Trophoblast cell (in vitro differentiated cells and primary cell): ENCODE data around the gene NHERF2. TPM values are rescaled to one million over a fixed set of nuclear protein-coding genes. Genes with fewer than 3 reads are reported as not detected.

Experiments
- DNase-seq, 2 donors: peaks; one replicate each; pipeline ENCODE4 v3.0.0-alpha.2; 2016
- H2AFZ ChIP-seq: 2 replicates; pipeline ENCODE4 v1.6.1; 2013; ENCODE audit warnings: low read length, moderate library complexity, mild to moderate bottlenecking; ENCODE audit not compliant: insufficient read depth, poor library complexity
- H2AK5ac ChIP-seq: 2 replicates; pipeline ENCODE4 v1.6.1; 2013; ENCODE audit warnings: mild to moderate bottlenecking, low read length
- H2BK120ac ChIP-seq: 2 replicates; pipeline ENCODE4 v1.6.1; 2013; ENCODE audit warnings: low read length, mild to moderate bottlenecking, moderate library complexity; ENCODE audit not compliant: insufficient read depth, poor library complexity
- H2BK12ac ChIP-seq: 2 replicates; pipeline ENCODE4 v1.6.1; 2013; ENCODE audit warnings: mild to moderate bottlenecking, low read length, moderate library complexity
- H2BK5ac ChIP-seq: 2 replicates; pipeline ENCODE4 v1.6.1; 2013; ENCODE audit warnings: low read length, low read depth, moderate library complexity, mild to moderate bottlenecking; ENCODE audit not compliant: poor library complexity
- H3K14ac ChIP-seq: 2 replicates; pipeline ENCODE4 v1.6.1; 2013; ENCODE audit warnings: mild to moderate bottlenecking, low read length
- H3K18ac ChIP-seq: 2 replicates; pipeline ENCODE4 v1.6.1; 2013; ENCODE audit warnings: mild to moderate bottlenecking, low read length
- H3K23ac ChIP-seq: 2 replicates; pipeline ENCODE4 v1.6.1; 2013; ENCODE audit warnings: low read length
- H3K27ac ChIP-seq: 2 replicates; pipeline ENCODE4 v1.5.1; 2013; ENCODE audit warnings: low read depth, mild to moderate bottlenecking, inconsistent platforms, low read length, moderate library complexity
- H3K27me3 ChIP-seq: 2 replicates; pipeline ENCODE4 v1.6.1; 2013; ENCODE audit warnings: inconsistent platforms, mild to moderate bottlenecking, low read length, moderate library complexity; ENCODE audit not compliant: insufficient read depth
- H3K36me3 ChIP-seq, 2 experiments: 1 replicate in 1 of 2; 2 replicates in 1 of 2; pipeline ENCODE4 v1.6.1; 2013; ENCODE audit warnings: low read length in 2 of 2, mild to moderate bottlenecking in 2 of 2, moderate library complexity in 1 of 2; ENCODE audit not compliant: insufficient read depth in 2 of 2, control insufficient read depth in 1 of 2
- H3K4ac ChIP-seq: 2 replicates; pipeline ENCODE4 v1.6.1; 2013; ENCODE audit warnings: low read depth, mild to moderate bottlenecking, low read length, moderate library complexity
- H3K4me1 ChIP-seq, 2 experiments: 1 replicate in 1 of 2; 2 replicates in 1 of 2; pipeline ENCODE4 v1.6.1; 2013; ENCODE audit warnings: low read length in 2 of 2, mild to moderate bottlenecking in 2 of 2, moderate library complexity in 1 of 2; ENCODE audit not compliant: insufficient read depth in 2 of 2, control insufficient read depth in 1 of 2
- H3K4me2 ChIP-seq: 2 replicates; pipeline ENCODE4 v1.6.1; 2013; ENCODE audit warnings: inconsistent platforms, mild to moderate bottlenecking, low read length, moderate library complexity
- H3K4me3 ChIP-seq: 2 replicates; pipeline ENCODE4 v1.5.1; 2013; ENCODE audit warnings: mild to moderate bottlenecking, low read depth, low read length, inconsistent platforms
- H3K79me1 ChIP-seq: one replicate; pipeline ENCODE4 v1.6.1; 2013; ENCODE audit warnings: low read length
- H3K79me2 ChIP-seq: 2 replicates; pipeline ENCODE4 v1.6.1; 2013; ENCODE audit warnings: low read length, mild to moderate bottlenecking; ENCODE audit not compliant: control insufficient read depth, insufficient read depth, poor library complexity
- H3K9ac ChIP-seq: 2 replicates; pipeline ENCODE4 v1.6.1; 2013; ENCODE audit warnings: mild to moderate bottlenecking, low read length
- H3K9me3 ChIP-seq: 2 replicates; pipeline ENCODE4 v1.6.1; 2013; ENCODE audit warnings: low read depth, mild to moderate bottlenecking, control low read depth, inconsistent platforms, low read length; ENCODE audit not compliant: insufficient read depth
- H4K12ac ChIP-seq: 2 replicates; pipeline ENCODE4 v1.6.1; 2013; ENCODE audit warnings: low read depth, mild to moderate bottlenecking, low read length, moderate library complexity
- H4K8ac ChIP-seq: 2 replicates; pipeline ENCODE4 v1.6.1; 2013; ENCODE audit warnings: low read depth, mild to moderate bottlenecking, low read length, moderate library complexity
- H4K91ac ChIP-seq: one replicate; pipeline ENCODE4 v1.6.1; 2013; ENCODE audit warnings: low read depth, mild to moderate bottlenecking, low read length, moderate library complexity
- WGBS: extraction: QIAGEN DNeasy Blood & Tissue Kit; methylation state at CpG from one replicate; pipeline ENCODE4 v1.1.7; 2013; ENCODE audit warnings: missing lambda C conversion rate; ENCODE audit not compliant: insufficient read length, insufficient coverage; ENCODE audit errors: extremely low coverage; 5-methylcytosine and 5-hydroxymethylcytosine counted together
- polyA plus RNA-seq: library from polyadenylated mRNA; stranded (reverse); fragments of 200-250 nt; gene quantifications from 2 replicates; pipeline ENCODE4 v1.2.3, GENCODE V29; 2013

NHERF2 gene
- 21.9 and 22.1 TPM in 2 replicates for polyA plus RNA-seq

DNA sequence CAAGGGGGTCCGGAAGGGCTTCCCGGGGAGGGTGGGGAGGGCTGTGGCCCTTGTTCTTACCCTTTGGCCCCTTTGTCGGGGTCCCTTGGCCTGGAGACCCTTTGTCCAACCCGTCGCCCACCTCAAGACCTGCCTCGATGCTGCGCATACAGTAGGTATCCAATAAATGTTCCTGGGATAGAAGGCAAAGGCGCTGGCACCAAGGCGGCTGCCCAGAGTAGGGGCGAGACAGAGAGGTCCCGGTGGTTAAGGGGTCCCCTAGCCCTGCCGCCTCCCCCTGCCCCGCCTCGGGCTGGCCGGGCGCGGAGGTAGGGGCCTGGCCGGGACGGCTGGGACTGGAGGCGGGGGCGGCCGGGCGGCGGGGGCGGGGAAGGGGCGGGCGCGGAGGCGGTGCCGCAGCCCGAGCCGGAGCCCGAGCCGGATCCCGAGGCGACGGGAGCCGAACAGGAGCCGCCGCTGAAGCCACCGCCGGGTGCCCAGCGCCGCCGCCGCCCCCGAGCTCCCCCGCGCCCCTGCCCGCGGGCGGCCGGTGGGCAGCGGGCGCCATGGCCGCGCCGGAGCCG is at the start of gene NHERF2:
TSS of gene NHERF2 (plus strand) at position 442 of the 563 bp plus-strand sequence. CDS start at position 546, 104 bp downstream.
- DNase-seq: peak in 1 of 2 donors; percentile 46
- Histone ChIP-seq H3K4me2 (peak within 1 kb of the TSS; percentile 77), H3K27ac (no peak within 1 kb of the TSS), H2AFZ (peak within 1 kb of the TSS; percentile 40), H3K9me3 (peaks cover 3% of the 10 kb centered on the region), H3K4me3 (peak within 1 kb of the TSS; percentile 57), H2AK5ac (peak within 1 kb of the TSS; percentile 66), H3K18ac (peak within 1 kb of the TSS; percentile 36), H4K12ac (peak within 1 kb of the TSS; percentile 34), H3K4ac (no peak within 1 kb of the TSS), H3K9ac (no peak within 1 kb of the TSS), H4K8ac (peak within 1 kb of the TSS; percentile 74), H3K4me1 (peaks cover 17 to 24% of the 10 kb centered on the region in 2 experiments), H2BK12ac (peak within 1 kb of the TSS; percentile 61), H3K23ac (peak within 1 kb of the TSS; percentile 3), H3K14ac (peak within 1 kb of the TSS; percentile 35), H2BK5ac (no peak within 1 kb of the TSS), H3K27me3 (no peaks in the 10 kb centered on the region), H4K91ac (peak within 1 kb of the TSS; percentile 53), H3K36me3 (peaks cover 5 to 8% of the 10 kb centered on the region in 2 experiments), H3K79me2 (peaks cover 3% of the 10 kb centered on the region), H2BK120ac (peak within 1 kb of the TSS; percentile 34), H3K79me1 (peaks cover 18% of the 10 kb centered on the region)
- WGBS: no CpG with 5 or more reads among the region's 59 CpGs

DNA sequence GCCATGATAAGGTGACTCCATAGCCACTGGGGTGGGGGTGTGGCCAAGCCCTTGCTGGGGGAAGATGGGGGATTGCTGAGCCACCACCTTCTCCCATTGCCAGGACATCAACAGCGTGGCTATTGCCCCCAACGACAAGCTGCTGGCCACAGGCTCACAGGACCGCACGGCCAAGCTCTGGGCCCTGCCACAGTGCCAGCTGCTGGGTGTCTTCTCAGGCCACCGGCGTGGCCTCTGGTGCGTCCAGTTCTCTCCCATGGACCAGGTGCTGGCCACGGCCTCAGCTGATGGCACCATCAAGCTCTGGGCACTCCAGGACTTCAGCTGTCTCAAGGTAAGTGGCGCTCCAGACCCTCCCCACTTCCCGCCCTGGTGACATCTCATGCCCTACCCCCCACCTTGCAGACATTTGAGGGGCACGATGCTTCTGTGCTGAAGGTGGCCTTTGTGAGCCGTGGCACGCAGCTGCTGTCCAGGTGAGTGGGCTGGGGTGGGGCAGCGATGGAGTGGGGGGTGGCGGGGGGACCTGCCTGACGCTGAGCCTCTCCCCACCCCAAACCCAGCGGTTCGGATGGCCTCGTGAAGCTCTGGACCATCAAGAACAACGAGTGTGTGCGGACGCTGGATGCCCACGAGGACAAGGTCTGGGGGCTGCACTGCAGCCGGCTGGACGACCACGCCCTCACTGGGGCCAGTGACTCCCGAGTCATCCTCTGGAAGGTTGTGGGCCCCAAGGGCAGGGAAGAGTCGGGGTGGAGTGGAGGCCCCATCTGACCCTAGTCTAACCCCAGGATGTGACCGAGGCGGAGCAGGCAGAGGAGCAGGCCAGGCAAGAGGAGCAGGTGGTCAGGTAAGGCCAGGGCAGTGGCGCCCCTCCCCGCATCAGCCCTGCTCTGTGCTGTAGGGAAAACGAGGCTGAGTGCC is 49.5 kb upstream of the NHERF2 start:
- no peak overlapping the region for H2BK12ac ChIP-seq
- DNase-seq: no peak
- peaks cover 4% of the 10 kb centered on the region for H3K79me1 ChIP-seq
- no peak overlapping the region for H3K9ac ChIP-seq
- no peak overlapping the region for H3K14ac ChIP-seq
- H2AK5ac ChIP-seq: no peak overlapping the region
- H3K79me2 ChIP-seq: peaks cover 6% of the 10 kb centered on the region
- no peak overlapping the region for H4K8ac ChIP-seq
- no peak overlapping the region for H4K91ac ChIP-seq
- peaks cover 8% of the 10 kb centered on the region for H3K9me3 ChIP-seq
- no peak overlapping the region for H3K27ac ChIP-seq
- peaks cover 31% of the 10 kb centered on the region for H3K27me3 ChIP-seq
- H3K4me3 ChIP-seq: no peak overlapping the region
- H2BK5ac ChIP-seq: no peak overlapping the region
- no CpG with 5 or more reads among the region's 33 CpGs for WGBS
- H4K12ac ChIP-seq: no peak overlapping the region
- H3K4ac ChIP-seq: no peak overlapping the region
- no peak overlapping the region for H3K23ac ChIP-seq
- no peak overlapping the region for H2BK120ac ChIP-seq
- H3K4me1 ChIP-seq: peaks cover 16 to 19% of the 10 kb centered on the region in 2 experiments
- H3K4me2 ChIP-seq: no peak overlapping the region
- no peak overlapping the region for H2AFZ ChIP-seq
- H3K36me3 ChIP-seq: peaks cover 44 to 46% of the 10 kb centered on the region in 2 experiments
- no peak overlapping the region for H3K18ac ChIP-seq

- no peak overlapping the region for H3K18ac ChIP-seq
Observed at GRCh38 chr16:1977875-1978268, 48.8 kb upstream of the NHERF2 start.

GRCh38 chr16:1978476-1979120 is 48.1 kb upstream of the NHERF2 start:
- no peak overlapping the region for H2BK120ac ChIP-seq
- H3K36me3 ChIP-seq: peaks cover 44 to 46% of the 10 kb centered on the region in 2 experiments
- H3K27me3 ChIP-seq: peaks cover 37% of the 10 kb centered on the region
- H2AFZ ChIP-seq: no peak overlapping the region
- no peak overlapping the region for H3K18ac ChIP-seq
- H2BK12ac ChIP-seq: no peak overlapping the region
- H2AK5ac ChIP-seq: peak overlapping the region; percentile 5
- peak overlapping the region; percentile 66 for H3K4me2 ChIP-seq
- H3K27ac ChIP-seq: no peak overlapping the region
- no peak overlapping the region for H3K23ac ChIP-seq
- no peak overlapping the region for H3K4ac ChIP-seq
- no CpG with 5 or more reads among the region's 37 CpGs for WGBS
- H3K14ac ChIP-seq: peak overlapping the region; percentile 15
- peak overlapping the region; percentile 23 for H4K91ac ChIP-seq
- peak overlapping the region; percentile 43 for H3K9ac ChIP-seq
- H3K4me1 ChIP-seq: peaks cover 10 to 15% of the 10 kb centered on the region in 2 experiments
- no peaks in the 10 kb centered on the region for H3K79me2 ChIP-seq
- H3K79me1 ChIP-seq: peaks cover 3% of the 10 kb centered on the region
- H2BK5ac ChIP-seq: no peak overlapping the region
- H4K8ac ChIP-seq: peak overlapping the region; percentile 47
- peaks cover 8% of the 10 kb centered on the region for H3K9me3 ChIP-seq
- DNase-seq: no peak
- no peak overlapping the region for H4K12ac ChIP-seq
- H3K4me3 ChIP-seq: peak overlapping the region; percentile 40

More at GRCh38 chr16:1977875-1978268, 48.8 kb upstream of the NHERF2 start:
- Histone ChIP-seq H4K8ac (no peak overlapping the region), H2AFZ (no peak overlapping the region), H3K36me3 (peaks cover 44 to 46% of the 10 kb centered on the region in 2 experiments), H3K23ac (no peak overlapping the region), H4K12ac (no peak overlapping the region), H3K79me1 (peaks cover 3% of the 10 kb centered on the region), H3K9me3 (peaks cover 8% of the 10 kb centered on the region), H3K4me3 (no peak overlapping the region), H3K27me3 (peaks cover 37% of the 10 kb centered on the region), H3K4me2 (no peak overlapping the region), H2BK12ac (no peak overlapping the region), H3K14ac (no peak overlapping the region), H3K4ac (no peak overlapping the region), H3K79me2 (no peaks in the 10 kb centered on the region), H2AK5ac (no peak overlapping the region), H2BK120ac (no peak overlapping the region), H3K9ac (no peak overlapping the region), H2BK5ac (no peak overlapping the region), H4K91ac (no peak overlapping the region), H3K4me1 (peaks cover 11 to 14% of the 10 kb centered on the region in 2 experiments), H3K27ac (no peak overlapping the region)
- WGBS: no CpG with 5 or more reads among the region's 18 CpGs
- DNase-seq: no peak
